B cell (primary cell): ENCODE results near the gene PRKCB.

Experiments
- CTCF ChIP-seq: fragments of 200-600 bp; IDR thresholded peaks from one replicate; pipeline ENCODE4 v1.8.0; 2022; ENCODE audit warnings: antibody characterized with exemption, mild to moderate bottlenecking
- EZH2 ChIP-seq: IDR thresholded peaks from 2 replicates; pipeline ENCODE4 v1.6.1; 2012; ENCODE audit warnings: borderline replicate concordance, low read depth, mild to moderate bottlenecking, moderate library complexity, low read length; ENCODE audit not compliant: insufficient read depth, poor library complexity, severe bottlenecking

- TF ChIP-seq CTCF = no peak
- no peak for TF ChIP-seq EZH2
Observed at GRCh38 chr16:24206926-24207325, 371.1 kb downstream of the PRKCB start.
